GM12875 (cell line): ENCODE data around the gene MRPL19.

Source experiments
- H3K4me3 ChIP-seq: one replicate; pipeline ENCODE4 v1.5.1; 2011; ENCODE audit warnings: low read depth, low read length, control low read depth
- CTCF ChIP-seq: IDR thresholded peaks from 2 replicates; pipeline ENCODE4 v1.5.1; 2011; ENCODE audit warnings: low read depth, mild to moderate bottlenecking, control low read depth, inconsistent platforms, low read length, moderate library complexity, borderline replicate concordance; ENCODE audit not compliant: insufficient read depth

The MRPL19 gene

GRCh38 chr2:75688196-75688595 lies 41.6 kb downstream of the MRPL19 start:
- TF ChIP-seq CTCF: no peak
- no peak overlapping the region for H3K4me3 ChIP-seq

- no peak overlapping the region for H3K4me3 ChIP-seq
- no peak for TF ChIP-seq CTCF
Measured at GRCh38 chr2:75698918-75699317, 52.3 kb downstream of the MRPL19 start.

GRCh38 chr2:75702593-75702992 lies 56.0 kb downstream of the MRPL19 start:
- TF ChIP-seq CTCF: no peak
- H3K4me3 ChIP-seq: no peak overlapping the region

GRCh38 chr2:75703589-75704287 lies 57.2 kb downstream of the MRPL19 start:
- no peak for TF ChIP-seq CTCF
- H3K4me3 ChIP-seq: no peak overlapping the region

- TF ChIP-seq CTCF: no peak
- no peak overlapping the region for H3K4me3 ChIP-seq
Measured at GRCh38 chr2:75705921-75706320, 59.3 kb downstream of the MRPL19 start.

- no peak for TF ChIP-seq CTCF
- no peak overlapping the region for H3K4me3 ChIP-seq
Measured at GRCh38 chr2:75707901-75708300, 61.3 kb downstream of the MRPL19 start.

GRCh38 chr2:75709297-75709696 lies 62.7 kb downstream of the MRPL19 start:
- no peak for TF ChIP-seq CTCF
- peak overlapping the region; percentile 54 for H3K4me3 ChIP-seq
